Measurements from ENCODE around the gene HK2. TPM values are rescaled to one million over a fixed set of nuclear protein-coding genes. Genes with fewer than 3 reads are reported as not detected.

Gene HK2
- total and polyA plus RNA-seq, 2 donors (not counting 3 experiments of a cell fraction or from before 2014, with no cell fraction given) = 3.4 to 13.0 TPM

- no peaks in the 10 kb centered on the region for H3K9me1 ChIP-seq (replicated peaks; ENCODE audit: control insufficient read depth, extremely low read depth, insufficient read depth, low read length)
- no peak overlapping the region for H3K9ac ChIP-seq (replicated peaks; ENCODE audit: extremely low read depth, insufficient read depth, low read length)
- ChIA-PET CTCF (interaction anchor here (1.3 to 1.5 kb wide), 2 partner anchors 8 to 29 kb away, joined by 3 to 5 read pairs; no protein-coding TSS in a partner anchor), POLR2A (no interaction called here)
- no TSS peak for BruUV-seq (replicated peaks)
- H3K4me1 ChIP-seq (ENCODE audit: control insufficient read depth, extremely low read depth, insufficient read depth, low read length) = no peaks in the 10 kb centered on the region
- DNase-seq (ENCODE audit: low read depth, low spot score) = no peak
- TF ChIP-seq POLR2A (IDR thresholded peaks at IDR 0.05; ENCODE audit: low read depth, low read length) (no peak), MYC (IDR thresholded peaks at IDR 0.05; ENCODE audit: low read depth, low read length) (no peak), POLR2AphosphoS5 (IDR thresholded peaks at IDR 0.05; ENCODE audit: insufficient read depth, low read depth, low read length) (no peak), EZH2 (IDR thresholded peaks at IDR 0.05; ENCODE audit: borderline replicate concordance, low read depth, low read length, severe bottlenecking) (no peak), GATA2 (IDR thresholded peaks at IDR 0.05; ENCODE audit: insufficient read depth, insufficient read length, low read depth, low read length) (no peak), FOS (IDR thresholded peaks at IDR 0.05; ENCODE audit: borderline replicate concordance, insufficient read depth, low read length) (no peak), JUN (IDR thresholded peaks at IDR 0.05; ENCODE audit: borderline replicate concordance, insufficient read depth, insufficient read length, low read depth) (no peak)
- TF ChIP-seq, protein P1, sequence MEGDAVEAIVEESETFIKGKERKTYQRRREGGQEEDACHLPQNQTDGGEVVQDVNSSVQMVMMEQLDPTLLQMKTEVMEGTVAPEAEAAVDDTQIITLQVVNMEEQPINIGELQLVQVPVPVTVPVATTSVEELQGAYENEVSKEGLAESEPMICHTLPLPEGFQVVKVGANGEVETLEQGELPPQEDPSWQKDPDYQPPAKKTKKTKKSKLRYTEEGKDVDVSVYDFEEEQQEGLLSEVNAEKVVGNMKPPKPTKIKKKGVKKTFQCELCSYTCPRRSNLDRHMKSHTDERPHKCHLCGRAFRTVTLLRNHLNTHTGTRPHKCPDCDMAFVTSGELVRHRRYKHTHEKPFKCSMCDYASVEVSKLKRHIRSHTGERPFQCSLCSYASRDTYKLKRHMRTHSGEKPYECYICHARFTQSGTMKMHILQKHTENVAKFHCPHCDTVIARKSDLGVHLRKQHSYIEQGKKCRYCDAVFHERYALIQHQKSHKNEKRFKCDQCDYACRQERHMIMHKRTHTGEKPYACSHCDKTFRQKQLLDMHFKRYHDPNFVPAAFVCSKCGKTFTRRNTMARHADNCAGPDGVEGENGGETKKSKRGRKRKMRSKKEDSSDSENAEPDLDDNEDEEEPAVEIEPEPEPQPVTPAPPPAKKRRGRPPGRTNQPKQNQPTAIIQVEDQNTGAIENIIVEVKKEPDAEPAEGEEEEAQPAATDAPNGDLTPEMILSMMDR (IDR thresholded peaks at IDR 0.05; ENCODE audit: extremely low read depth in 1 of 2, insufficient read depth in 1 of 2, low read depth in 1 of 2, low read length in 2 of 2) = no peak
- TF ChIP-seq, protein P2, sequence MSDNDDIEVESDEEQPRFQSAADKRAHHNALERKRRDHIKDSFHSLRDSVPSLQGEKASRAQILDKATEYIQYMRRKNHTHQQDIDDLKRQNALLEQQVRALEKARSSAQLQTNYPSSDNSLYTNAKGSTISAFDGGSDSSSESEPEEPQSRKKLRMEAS (IDR thresholded peaks at IDR 0.05; ENCODE audit: insufficient read depth, insufficient read length) = no peak
- FAIRE-seq = no peak
- H3K9me3 ChIP-seq (replicated peaks; ENCODE audit: control insufficient read depth, insufficient read depth, low read length) = no peaks in the 10 kb centered on the region
- no peaks in the 10 kb centered on the region for H3K79me2 ChIP-seq (ENCODE audit: control insufficient read depth, insufficient read depth, low read length)
- H2AFZ ChIP-seq (ENCODE audit: low read depth, low read length) = no peak overlapping the region
- H3K27me3 ChIP-seq (ENCODE audit: control insufficient read depth in 2 of 2, insufficient read depth in 2 of 2, low read length in 2 of 2) = no peaks in the 10 kb centered on the region
- H4K20me1 ChIP-seq (replicated peaks; ENCODE audit: control insufficient read depth, extremely low read depth, insufficient read depth, low read length) = no peaks in the 10 kb centered on the region
- no peak overlapping the region for H3K27ac ChIP-seq (ENCODE audit: insufficient read depth, low read depth, low read length)
- H3K4me3 ChIP-seq (replicated peaks in 1 of 3; ENCODE audit: insufficient read depth in 1 of 3, low read depth in 1 of 3, low read length in 3 of 3) = no peak overlapping the region
- no peak overlapping the region for H3K4me2 ChIP-seq (ENCODE audit: insufficient read depth, low read length)
- H3K36me3 ChIP-seq (ENCODE audit: control insufficient read depth in 2 of 2, extremely low read depth in 1 of 2, insufficient read depth in 2 of 2, low read length in 2 of 2) = no peaks in the 10 kb centered on the region
- intact Hi-C loops (cut with micrococcal nuclease) (no loop called here), dilution Hi-C loops (cut with MboI; ENCODE audit: extremely low pct_ligation_motif_present, low sequenced_read_pairs) (no loop called here)
These were observed 32.1 kb downstream of the HK2 start for GRCh38 chr2:74865770-74866674.
